NCI-H1048 (cell line): ENCODE results near the gene LRRC42.

Source experiments
- DNase-seq: peaks from one replicate; lab custom pipeline; 2025; lab: John Stamatoyannopoulos, UW

LRRC42 gene

GRCh38 chr1:53942127-53942957 lies 3.8 kb upstream of the LRRC42 start:
- no peak for DNase-seq

- DNase-seq: no peak
Observed at GRCh38 chr1:53943090-53943489, 3.1 kb upstream of the LRRC42 start.

- no peak for DNase-seq
Observed at GRCh38 chr1:53943490-53944043, 2.6 kb upstream of the LRRC42 start.

GRCh38 chr1:53944469-53945182 lies 1.5 kb upstream of the LRRC42 start:
- DNase-seq: no peak

GRCh38 chr1:53945183-53945432 lies 1.0 kb upstream of the LRRC42 start:
- DNase-seq: no peak

- peak; percentile 91 for DNase-seq
Observed at GRCh38 chr1:53945433-53946251, 508 bp upstream of the LRRC42 start, which contains the start of gene IFT25. Gene IFT25 (minus strand): TSS chr1:53945699. CDS start chr1:53940082, 5,617 bp downstream.

GRCh38 chr1:53947172-53947907 lies 1.2 kb downstream of the LRRC42 start:
- DNase-seq: no peak

- no peak for DNase-seq
Observed at GRCh38 chr1:53948291-53948690, 2.1 kb downstream of the LRRC42 start.

- no peak for DNase-seq
Observed at GRCh38 chr1:53949023-53949990, 3.2 kb downstream of the LRRC42 start.

GRCh38 chr1:53951697-53952096 lies 5.5 kb downstream of the LRRC42 start:
- DNase-seq: no peak

GRCh38 chr1:53954128-53954527 lies 8.0 kb downstream of the LRRC42 start:
- no peak for DNase-seq

GRCh38 chr1:53956308-53957168 lies 10.4 kb downstream of the LRRC42 start:
- no peak for DNase-seq

- DNase-seq: no peak
Observed at GRCh38 chr1:53957194-53957818, 11.2 kb downstream of the LRRC42 start.

- no peak for DNase-seq
Observed at GRCh38 chr1:53959664-53960250, 13.6 kb downstream of the LRRC42 start.

- no peak for DNase-seq
Observed at GRCh38 chr1:53962395-53962794, 16.2 kb downstream of the LRRC42 start.

- no peak for DNase-seq
Observed at GRCh38 chr1:53963460-53963859, 17.3 kb downstream of the LRRC42 start.

GRCh38 chr1:53964109-53964508 lies 18.0 kb downstream of the LRRC42 start:
- DNase-seq: no peak

GRCh38 chr1:53966794-53967193 lies 20.6 kb downstream of the LRRC42 start:
- no peak for DNase-seq
